ENCODE measurements around the gene C17orf50.
A peak's percentile ranks its signal among the peaks of the same experiment; 100 is the strongest.

Gene C17orf50

DNA sequence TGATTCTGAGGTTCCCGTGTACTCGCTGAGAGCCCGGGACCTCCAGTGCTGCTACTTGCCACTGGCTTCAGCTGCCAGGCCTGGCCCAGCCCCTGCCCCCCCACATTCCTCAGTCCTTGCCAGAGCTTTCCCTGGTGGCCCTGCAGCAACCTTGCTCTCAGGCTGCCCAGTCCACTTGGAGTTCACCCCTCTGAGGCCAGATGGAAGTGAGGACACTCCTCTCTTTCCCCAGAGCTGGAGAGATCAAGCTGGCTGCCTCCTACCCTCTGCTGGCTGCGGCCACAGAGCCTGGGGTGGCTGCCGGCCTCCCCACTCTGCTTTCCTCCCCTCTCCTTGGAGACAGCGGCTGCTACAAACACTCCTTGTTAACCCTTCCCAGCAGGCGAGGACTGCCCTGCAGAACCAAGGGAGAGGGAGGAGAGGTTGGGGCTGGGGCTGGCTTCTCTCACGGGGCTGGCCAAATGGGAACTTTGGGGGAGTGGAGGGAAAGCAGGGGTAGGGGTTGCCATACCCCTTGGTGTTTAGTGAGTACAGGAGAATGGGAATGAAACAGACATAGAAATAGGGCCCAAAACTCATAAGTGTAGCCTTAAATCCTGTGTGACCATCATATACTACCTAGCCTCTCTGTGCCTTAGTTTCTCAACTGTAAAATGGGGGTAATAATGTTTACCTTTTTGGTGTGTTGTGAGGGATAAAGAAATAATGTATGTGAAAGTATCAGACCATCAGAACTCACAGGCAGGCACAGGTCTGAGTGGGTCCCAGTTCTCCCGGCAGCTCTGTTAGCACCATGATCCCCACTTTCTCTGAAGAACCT, 7.5 kb upstream of the C17orf50 start, which contains the start of gene GAS2L2:
TSS of gene GAS2L2 (minus strand) at position 295 of the 820 bp plus-strand sequence. CDS start 389 bp downstream, outside the sequence.
- no peak for DNase-seq (ENCODE audit: low read depth)

DNA sequence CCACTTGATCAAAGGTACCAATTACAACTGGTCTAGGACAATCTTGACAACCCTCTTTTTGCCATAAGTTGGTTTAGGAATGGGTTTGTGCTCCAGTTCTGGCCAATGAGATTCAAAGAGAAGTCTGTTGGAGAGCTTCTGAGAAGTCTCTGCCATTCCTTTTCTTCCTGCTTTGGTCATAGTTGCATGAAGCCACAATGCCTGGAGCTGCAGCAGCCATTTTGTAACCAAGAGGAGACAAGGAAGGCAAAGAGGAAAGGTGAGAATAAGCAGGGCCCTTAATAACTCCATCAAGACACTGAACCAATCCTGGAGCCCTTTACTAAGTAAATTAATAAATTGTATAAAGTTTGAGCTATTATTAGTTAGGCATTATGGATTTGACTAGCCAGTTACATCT, 3.4 kb upstream of the C17orf50 start:
- no peak for DNase-seq (ENCODE audit: low read depth)

DNA sequence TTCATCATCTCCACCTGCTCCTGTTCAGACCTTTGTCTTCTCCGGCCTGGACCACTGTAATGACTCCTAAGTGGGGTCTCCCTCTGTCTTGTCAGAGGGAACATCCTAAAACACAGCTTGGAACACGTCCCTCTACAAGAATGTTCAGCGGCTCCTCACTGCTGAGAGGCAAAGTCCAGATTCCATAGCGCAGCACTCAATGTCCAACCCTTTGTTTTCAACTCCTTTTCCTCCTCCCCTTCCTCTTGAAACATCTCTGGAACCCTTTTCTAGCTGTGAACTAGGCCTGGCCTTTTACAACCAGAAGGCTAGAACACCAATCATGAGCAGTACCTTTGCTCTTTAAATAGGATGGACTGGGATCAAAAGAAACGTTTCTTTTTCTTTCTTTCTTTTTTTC, 914 bp downstream of the C17orf50 start:
- DNase-seq (ENCODE audit: low read depth) = no peak

DNA sequence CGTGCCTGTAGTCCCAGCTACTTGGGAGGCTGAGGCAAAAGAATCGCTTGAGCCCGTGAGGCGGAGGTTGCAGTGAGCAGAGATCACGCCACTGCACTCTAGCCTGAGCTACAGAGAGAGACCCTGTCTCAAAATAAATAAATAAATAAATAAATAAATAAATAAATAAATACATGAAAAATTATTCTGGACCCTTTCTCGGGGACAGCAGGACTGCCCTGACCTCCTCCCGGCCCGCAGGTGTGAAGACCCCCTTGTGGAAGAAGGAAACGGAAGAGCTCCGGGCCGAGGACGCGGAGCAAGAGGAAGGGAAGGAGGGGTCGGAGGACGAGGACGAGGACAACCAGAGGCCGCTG, 3.1 kb downstream of the C17orf50 start:
- DNase-seq (ENCODE audit: low read depth) = no peak

DNA sequence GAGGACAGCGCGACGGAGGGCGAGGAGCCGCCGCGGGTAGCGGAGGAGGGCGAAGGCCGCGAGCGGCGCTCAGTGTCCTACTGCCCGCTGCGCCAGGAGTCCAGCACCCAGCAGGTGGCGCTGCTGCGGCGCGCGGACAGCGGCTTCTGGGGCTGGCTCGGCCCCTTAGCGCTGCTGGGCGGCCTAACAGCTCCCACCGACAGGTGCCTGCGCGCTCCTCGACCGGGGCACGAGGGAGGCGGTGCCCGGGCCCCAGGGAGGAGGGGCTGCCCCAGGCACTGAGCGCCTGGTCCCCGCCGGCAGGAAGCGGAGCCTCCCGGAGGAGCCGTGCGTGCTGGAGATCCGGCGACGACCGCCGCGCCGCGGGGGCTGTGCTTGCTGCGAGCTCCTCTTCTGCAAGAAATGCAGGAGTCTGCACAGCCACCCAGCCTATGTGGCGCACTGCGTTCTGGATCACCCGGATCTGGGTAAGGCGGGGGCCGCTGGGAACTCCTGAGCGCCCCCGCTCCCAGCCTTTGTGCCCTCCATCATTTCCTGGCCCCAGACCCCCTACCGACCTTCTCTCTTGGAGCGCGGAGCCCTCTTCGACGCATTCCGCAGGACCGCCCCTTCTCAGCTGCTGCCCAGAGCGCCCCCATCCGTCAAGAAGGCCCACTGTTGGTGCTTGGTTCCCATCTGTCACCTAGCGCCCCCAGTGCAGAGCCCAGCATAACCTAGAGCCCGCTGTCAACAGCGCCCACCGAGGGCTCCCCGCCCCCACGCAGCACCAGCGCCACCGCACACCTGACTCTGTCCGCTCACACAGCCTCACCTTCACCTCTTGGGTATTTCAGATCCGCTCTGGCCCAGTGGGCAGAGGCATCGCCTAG, 3.7 kb downstream of the C17orf50 start:
- DNase-seq (ENCODE audit: low read depth) = peak; percentile 78

DNA sequence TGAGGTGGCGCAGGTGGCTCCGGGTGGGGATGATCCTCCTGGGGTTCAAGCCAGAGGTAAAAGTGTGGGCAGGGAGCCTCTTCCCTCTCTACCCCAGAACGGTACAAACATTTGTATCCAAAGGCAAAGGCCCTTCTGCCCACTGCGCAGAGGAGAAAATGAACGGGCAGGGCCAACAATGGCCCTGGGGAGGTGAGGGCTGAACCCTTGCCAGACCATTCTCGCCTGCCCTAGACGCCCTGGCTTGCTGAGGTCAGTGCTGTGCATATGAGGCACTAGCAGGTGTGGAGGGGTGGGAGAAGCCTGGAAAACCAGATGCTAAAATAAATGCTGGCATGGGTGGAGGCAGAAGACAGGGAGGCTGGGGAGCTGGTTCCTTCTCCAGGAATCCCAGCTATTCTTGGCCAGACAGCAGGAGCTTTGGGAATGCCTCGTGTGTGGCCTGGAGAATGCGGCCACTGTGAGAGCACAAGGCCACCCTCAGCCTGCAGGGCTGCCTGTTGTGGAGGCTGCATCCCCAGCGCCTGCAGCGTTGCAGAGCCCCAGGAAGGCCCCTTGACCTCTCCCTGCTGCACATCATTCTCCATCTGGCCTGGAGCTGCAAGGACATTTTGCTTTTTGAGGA, 4.5 kb downstream of the C17orf50 start:
- DNase-seq (ENCODE audit: low read depth) = no peak

DNA sequence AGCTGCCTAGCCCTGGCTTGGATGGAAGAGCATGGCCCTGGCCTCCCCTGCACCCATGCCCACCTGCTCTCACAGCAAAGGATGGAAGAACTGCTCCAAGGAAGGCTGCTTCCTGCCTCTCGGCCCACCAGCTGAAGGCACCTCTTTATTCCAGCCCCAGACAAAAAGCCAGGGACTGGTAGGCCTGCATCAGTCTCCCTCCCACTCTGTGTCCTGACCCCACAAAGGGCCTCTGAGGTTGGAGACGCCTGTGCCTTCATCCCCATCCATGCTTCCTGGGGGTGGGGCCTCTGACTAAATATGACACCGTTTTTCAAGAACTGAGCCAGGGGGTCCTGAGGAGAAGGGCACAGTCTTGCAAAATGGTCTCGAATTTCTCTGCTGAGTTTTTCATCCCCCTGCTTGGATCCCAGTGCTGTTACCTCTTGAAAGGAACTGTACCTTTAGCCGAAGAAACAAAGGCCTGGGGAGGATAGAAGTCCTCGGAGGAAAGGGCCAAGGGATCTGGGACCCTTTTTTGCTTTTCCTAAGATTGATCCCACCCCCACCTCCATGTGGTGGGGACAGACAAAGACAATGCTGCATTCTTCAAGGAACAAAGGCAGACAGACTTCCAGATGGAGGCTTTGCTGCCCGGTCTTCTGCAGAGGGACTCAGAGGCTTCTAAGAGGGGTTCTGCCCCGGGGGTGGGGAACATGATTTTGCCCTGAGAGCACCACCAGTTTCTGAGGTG, 5.2 kb downstream of the C17orf50 start:
- DNase-seq (ENCODE audit: low read depth) = no peak

DNA sequence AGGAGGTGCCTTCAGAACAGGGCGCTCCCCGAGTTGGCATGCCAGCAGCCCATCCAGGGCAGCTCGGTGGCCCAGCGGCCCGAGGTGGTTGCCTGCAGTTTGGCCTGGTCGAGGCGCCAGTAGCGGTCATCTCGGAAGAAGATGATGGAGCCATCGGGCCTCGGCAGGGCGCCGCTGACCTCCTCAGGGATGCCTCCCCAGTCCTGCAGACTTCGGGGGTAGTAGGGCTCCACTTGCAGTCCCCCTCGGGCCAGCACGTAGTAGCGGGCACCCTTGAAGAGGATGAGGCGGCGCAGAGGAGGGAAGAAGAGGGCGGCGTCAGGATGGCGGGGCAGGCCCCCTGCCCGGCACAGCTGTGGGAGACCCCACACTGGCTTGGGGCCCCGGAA, 5.8 kb downstream of the C17orf50 start:
- DNase-seq (ENCODE audit: low read depth) = no peak

DNA sequence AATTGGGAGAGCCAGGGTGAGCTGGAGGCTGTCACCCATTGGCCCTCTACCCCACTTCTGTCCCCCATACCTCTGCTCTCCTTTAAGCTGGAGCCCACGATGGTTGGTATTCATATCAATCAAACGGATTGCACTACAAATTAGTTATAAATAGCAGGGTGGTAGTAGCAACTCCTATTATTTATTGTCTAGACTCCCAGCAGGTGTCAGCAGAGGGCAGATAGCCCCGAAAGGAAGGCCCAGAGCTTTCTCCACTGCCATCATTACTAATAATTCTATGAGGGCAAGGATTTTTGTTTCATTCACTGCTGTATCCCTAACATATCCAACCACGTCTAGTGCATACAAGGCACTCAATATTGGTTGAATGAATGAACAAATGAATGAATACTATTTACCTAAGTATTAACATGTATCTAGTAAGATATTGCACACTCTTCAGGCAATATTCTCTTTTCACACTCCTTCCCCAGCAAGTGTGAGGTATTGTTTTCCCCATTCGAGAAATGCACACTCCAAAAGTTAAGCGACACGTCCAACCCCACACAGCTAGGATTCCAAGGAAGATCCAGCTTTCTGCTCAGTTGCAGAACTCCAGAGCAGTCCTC, 6.3 kb downstream of the C17orf50 start:
- DNase-seq (ENCODE audit: low read depth) = peak; percentile 16

DNA sequence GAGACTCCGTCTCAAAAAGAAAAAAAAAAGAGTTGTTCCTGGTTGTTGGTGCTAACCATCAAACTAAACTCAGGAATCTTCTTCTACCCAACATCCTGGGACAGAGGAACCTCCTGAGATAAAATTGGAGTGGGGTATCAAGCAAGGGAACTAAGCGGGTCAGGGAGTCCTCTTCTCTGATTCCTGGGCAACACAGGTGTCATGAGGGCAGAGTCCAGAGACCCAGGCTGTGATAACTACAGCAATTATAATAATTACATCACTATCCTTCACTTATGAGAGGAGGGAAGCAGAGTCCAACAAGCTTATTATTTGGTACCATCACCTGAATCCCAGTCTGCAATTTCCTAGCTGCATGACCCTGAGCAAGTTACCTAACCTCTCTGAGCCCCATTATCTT, 8.1 kb downstream of the C17orf50 start:
- no peak for DNase-seq (ENCODE audit: low read depth)

DNA sequence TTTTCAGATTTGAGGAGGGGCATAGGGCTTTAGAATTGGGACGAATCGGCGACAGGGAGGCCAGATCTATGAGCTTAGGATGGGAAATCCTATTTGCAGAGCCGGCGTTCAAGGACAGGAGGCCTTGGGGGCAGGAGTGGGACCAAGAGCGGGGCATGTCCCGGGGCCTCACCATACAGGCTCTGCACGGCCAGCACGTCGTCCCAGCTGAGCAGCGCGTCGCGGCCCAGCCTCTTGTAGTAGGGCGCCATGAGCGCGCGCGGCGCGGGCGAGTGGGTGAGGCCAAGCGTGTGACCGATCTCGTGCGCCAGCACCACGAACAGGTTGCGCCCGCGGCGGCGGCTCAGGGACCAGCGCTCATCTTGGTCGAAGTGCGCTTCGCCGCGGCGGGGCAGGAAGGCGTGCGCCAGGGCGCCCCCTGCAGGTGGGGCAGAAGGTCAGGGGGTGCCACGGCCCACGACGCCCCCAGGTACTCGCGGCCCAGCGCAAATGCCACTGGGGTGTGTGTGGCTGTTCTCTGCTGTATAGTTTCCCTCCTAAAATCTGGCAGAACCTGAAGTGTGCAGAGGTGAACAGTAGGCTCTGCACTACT, 9.3 kb downstream of the C17orf50 start:
- no peak for DNase-seq (ENCODE audit: low read depth)

DNA sequence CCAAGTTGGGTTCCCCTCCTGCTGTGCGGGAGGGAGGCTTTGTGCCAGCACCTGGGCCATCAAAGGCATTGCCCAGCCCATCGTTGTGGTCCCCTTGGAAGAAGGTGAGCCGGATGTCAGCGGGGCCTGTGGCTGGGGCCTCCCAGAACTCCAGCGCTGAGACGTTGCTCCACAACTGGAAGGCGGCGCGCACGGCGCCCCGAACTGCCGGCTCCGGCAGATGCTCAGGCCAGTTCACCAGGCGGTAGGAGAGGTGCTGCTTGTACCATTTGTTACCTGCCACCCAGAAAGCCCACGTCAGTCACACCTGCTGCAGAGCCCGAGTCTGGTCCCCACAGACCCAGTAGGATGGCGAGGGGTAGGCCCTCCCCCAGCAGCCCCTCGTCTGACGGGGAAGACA, 12.4 kb downstream of the C17orf50 start:
- DNase-seq (ENCODE audit: low read depth) = no peak

DNA sequence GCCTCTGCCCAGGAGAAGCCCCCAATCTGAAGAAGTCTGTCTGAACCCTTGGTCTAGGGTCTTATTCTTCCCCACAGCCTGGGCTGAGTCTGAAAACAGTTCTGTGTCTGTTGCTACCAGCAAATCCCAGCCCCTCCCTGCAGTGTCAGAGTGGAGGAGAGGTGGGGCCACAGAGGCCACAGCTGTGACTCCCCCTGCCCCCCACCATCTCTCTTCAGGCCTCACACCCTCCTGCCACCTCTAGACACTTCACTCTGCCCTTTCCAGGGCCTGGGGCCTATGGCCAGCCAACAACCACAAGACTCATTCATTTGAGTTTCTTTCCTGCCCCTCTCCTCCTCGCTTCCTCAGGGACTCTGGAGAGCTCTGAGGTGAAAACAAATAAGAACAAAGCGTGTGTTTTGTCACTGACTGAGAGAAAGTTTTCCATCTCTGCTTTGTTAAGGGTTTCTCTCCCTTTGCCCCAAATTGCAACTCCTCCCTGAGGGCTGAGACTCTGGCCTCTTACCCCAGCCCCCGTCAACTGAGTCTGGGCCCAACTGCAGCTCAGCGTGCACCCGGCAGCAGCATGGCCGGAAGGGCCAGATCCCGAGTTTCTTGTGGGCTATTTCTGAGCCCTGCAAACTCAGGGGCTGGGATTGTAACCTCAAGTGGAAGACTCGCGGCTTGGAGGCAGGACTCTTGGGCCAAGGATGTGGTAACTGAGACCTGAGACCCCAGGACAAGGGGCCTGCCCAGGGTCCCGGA, 13.2 kb downstream of the C17orf50 start:
- DNase-seq (ENCODE audit: low read depth) = no peak

DNA sequence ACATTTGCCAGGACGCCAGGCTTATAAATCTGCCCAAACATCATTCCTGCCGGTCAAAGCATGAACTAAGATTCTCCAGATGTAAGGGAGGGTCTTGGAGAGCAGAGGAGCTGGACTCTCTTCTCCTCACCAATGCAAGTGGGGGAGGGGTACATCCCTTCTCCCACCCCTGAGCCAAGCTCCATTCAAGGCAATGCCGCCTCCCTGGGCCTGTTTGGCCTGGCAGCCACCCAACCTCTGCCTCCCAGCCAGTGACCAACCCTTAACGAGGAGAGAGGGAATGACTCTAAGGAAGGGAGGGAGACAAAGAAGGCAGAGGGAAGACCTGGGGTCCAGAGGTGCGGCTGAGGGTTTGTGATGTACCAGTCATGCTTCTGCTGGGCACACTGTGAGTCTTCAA, 13.8 kb downstream of the C17orf50 start:
- no peak for DNase-seq (ENCODE audit: low read depth)

DNA sequence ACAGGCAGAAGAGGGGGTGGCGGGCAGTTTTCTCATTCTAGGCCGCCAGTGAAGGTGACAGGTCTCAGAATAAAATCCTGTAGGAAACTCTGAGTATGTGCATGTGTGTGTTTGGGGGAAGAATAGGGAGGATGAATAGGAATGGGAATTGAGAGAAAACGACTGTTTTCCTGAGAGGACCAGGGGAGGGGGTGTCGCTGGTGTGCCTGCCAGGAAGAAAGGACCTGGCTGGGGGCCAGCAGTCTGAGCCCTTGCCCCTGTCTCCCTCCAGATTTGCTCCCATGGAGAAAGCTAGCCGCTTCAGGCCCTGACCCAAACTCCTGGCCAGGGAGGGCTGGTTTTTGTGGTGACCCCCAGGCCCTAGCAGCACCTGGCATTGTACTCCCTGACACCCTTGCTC, 14.4 kb downstream of the C17orf50 start:
- DNase-seq (ENCODE audit: low read depth) = no peak

DNA sequence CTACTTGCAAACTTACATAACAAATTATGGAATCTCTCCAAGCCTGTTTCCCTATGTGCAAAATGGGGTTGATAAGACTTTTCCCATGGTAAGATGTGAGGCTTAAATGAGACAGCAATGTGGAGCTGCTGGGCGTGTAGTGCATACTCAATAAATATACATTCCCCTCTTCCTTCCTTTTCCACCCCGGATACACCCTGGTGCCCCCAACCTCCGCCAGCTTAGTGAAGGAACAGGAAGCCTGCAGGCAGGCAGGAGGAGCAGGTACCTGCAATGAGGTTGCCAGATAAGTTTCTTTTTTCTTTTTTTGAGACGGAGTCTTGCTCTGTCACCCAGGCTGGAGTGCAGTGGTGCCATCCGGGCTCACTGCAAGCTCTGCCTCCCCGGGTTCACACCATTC, 14.9 kb downstream of the C17orf50 start:
- no peak for DNase-seq (ENCODE audit: low read depth)

DNA sequence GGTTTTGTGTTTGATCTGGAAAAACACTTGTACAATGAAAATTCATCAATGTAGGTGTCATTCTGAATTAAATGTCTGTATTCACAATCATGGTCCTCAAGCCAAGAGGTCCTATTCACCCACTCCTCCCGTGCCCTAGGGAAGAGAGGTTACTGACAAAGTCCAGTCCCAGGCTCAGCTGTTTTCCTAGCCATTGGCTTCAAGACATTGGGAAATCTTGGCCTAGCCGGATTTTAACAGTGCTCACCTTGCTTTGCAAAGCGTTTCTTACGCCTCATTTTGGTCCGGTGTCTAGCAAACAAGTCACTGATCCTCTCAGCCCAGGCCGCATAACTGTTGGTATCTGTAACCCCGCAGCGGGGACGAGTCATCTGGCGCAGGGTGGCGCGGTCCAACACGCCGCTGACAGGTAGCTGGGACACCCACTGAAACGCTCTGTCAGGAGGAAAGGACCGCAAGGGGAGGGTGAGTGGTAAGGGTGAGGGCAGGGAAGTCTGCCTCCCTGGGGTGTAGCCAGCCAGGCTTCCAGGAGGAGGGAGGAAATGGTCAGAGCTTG, 18.0 kb downstream of the C17orf50 start:
- no peak for DNase-seq (ENCODE audit: low read depth)

DNA sequence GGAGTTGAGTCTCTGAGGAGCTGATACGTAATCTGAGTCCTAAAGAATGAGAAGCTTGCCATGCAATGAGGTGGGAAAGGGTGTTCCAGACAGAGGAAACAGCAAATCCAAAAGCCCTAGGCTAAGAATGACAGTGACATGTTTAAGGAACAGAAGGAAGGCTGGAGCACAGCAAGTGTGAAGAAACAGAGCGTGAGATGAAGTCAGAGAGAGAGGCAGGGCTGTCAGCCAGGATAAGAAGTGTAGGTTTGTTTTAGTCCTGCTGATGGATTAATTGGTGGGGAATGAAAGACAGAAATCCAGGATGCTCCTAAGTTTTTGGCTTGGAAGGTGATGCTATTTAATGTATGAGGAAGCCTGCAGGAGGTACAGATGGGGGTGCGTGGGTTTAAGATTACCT, 20.3 kb downstream of the C17orf50 start:
- no peak for DNase-seq (ENCODE audit: low read depth)

DNA sequence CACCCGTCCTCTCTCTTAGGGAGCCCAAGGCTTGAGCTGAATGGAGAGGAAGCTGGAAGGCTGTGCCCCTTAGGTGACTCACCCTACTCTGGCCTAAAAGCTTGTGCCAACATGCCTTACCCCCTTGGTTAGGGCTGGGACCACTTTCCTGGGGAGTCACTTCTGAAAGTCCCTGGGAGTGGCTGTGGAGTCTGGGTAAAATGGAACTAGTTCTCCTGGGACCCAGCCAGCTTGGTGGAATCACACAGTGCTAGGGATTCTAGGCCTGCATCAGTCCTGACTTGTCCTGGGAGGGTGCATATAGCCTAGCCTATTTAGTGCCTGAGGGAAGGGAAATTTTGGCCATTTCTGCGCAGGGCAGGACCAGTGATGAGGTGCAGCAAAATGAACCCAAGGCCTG, 24.2 kb downstream of the C17orf50 start:
- DNase-seq (ENCODE audit: low read depth) = no peak

DNA sequence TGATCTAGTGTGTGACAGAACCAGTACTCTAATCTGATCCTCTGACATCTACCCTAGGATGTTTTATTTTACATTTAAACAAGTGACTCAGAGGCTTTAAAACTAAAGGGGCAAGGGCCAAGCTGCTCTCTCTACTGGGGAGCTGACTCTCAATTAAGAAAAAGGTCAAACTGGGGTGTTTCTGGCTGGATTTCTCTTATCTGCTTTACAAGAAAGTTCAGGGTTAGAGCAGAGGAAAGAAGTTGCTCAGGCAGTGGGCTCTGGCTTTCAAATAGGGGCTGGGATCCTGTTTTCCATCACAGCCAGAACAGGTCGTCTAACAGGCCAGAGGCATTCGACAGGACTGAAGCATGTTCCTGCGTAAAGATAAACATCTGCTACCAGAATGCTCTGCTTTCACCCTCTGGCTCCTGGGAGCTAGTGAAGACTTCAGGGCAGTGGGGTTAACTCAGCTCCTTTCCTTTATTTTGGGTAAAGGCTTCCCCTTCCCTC, 26.3 kb downstream of the C17orf50 start:
- no peak for DNase-seq (ENCODE audit: low read depth)

Measured in stimulated activated CD4-positive, alpha-beta T cell treated with anti-CD3 and anti-CD28 coated beads, Interleukin-2, amount 100 ng/mL, for 4 hours (primary cell).